DOHH2 (cell line): ENCODE data around the gene EML6.

Experiments used
- H3F3A ChIP-seq: fragments of 200-600 bp; sonication (generic), shearing (Covaris generic); 2 replicates; pipeline ENCODE4 v1.6.0; 2016; ENCODE audit warnings: antibody characterized with exemption, mild to moderate bottlenecking; ENCODE audit not compliant: control insufficient read depth, insufficient read depth
- H3K27ac ChIP-seq: fragments of 200-600 bp; sonication (generic); 2 replicates; pipeline ENCODE4 v1.5.1; 2014; ENCODE audit warnings: low read depth, mild to moderate bottlenecking, low read length, moderate library complexity
- H3K27me3 ChIP-seq: fragments of 200-600 bp; sonication (generic); 2 replicates; pipeline ENCODE4 v1.6.1; 2014; ENCODE audit warnings: mild to moderate bottlenecking, low read length, mixed read lengths; ENCODE audit not compliant: control insufficient read depth
- H3K36me3 ChIP-seq: fragments of 200-600 bp; sonication (generic); 2 replicates; pipeline ENCODE4 v1.6.1; 2014; ENCODE audit warnings: mild to moderate bottlenecking, low read length, moderate library complexity, mixed read lengths; ENCODE audit not compliant: control insufficient read depth
- H3K4me1 ChIP-seq: fragments of 200-600 bp; sonication (generic); 2 replicates; pipeline ENCODE4 v1.6.1; 2014; ENCODE audit warnings: mild to moderate bottlenecking, low read length, mixed read lengths; ENCODE audit not compliant: control insufficient read depth
- H3K4me2 ChIP-seq: fragments of 200-600 bp; sonication (generic); 2 replicates; pipeline ENCODE4 v1.6.0; 2014; ENCODE audit warnings: mild to moderate bottlenecking, low read length, moderate library complexity
- H3K4me3 ChIP-seq: fragments of 200-600 bp; sonication (generic); 2 replicates; pipeline ENCODE4 v1.5.1; 2014; ENCODE audit warnings: mild to moderate bottlenecking, low read length, mixed read lengths
- H3K79me2 ChIP-seq: fragments of 200-600 bp; sonication (generic); 2 replicates; pipeline ENCODE4 v1.6.1; 2014; ENCODE audit warnings: mild to moderate bottlenecking, low read length, mixed read lengths; ENCODE audit not compliant: control insufficient read depth
- H3K9me2 ChIP-seq: fragments of 200-600 bp; sonication (generic); replicated peaks from 2 replicates; pipeline ENCODE4 v1.6.1; 2014; ENCODE audit warnings: mild to moderate bottlenecking, low read length, mixed read lengths; ENCODE audit not compliant: control insufficient read depth
- H3K9me3 ChIP-seq: fragments of 200-600 bp; sonication (generic); 2 replicates; pipeline ENCODE4 v1.6.1; 2014; ENCODE audit warnings: antibody characterized with exemption, low read length, mixed read lengths; ENCODE audit not compliant: control insufficient read depth, insufficient read depth
- H4K20me1 ChIP-seq: fragments of 200-600 bp; sonication (generic); 2 replicates; pipeline ENCODE4 v1.6.0; 2014; ENCODE audit warnings: low read depth, mild to moderate bottlenecking, antibody characterized with exemption, low read length, moderate library complexity; ENCODE audit not compliant: control insufficient read depth, insufficient read depth
- EZH2phosphoT487 ChIP-seq: fragments of 200-600 bp; sonication (generic); IDR thresholded peaks from 2 replicates; pipeline ENCODE4 v1.6.1; 2017; ENCODE audit warnings: borderline replicate concordance, mild to moderate bottlenecking, antibody characterized with exemption, low read length, moderate library complexity, mixed read lengths
- TF ChIP-seq, protein P1 (sequence below): fragments of 200-600 bp; sonication (generic); IDR thresholded peaks from one replicate; pipeline ENCODE4 v1.5.1; 2014; ENCODE audit warnings: antibody characterized with exemption, mild to moderate bottlenecking, low read depth, low read length; ENCODE audit not compliant: poor library complexity, severe bottlenecking

Gene EML6

DNA sequence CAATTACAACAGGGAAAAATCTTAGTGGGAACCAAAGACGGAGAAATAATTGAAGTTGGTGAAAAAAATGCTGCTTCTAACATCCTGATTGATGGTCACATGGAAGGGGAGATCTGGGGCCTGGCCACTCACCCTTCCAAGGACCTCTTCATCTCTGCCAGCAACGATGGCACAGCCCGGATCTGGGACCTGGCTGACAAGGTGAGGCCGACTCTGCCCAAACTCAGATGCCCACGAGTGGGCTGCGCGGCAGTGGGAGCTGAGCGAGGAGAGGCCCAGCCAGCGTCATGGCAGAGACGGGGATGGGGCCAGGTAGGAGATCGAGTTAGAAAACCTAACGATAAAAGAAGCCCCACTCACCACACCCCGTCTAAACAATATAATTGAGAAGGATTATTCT is 239.0 kb downstream of the EML6 start:
- Histone ChIP-seq H3K9me3 (no peaks in the 10 kb centered on the region), H3K9me2 (no peaks in the 10 kb centered on the region), H3K27me3 (no peaks in the 10 kb centered on the region), H3K27ac (no peak overlapping the region), H3K36me3 (peaks cover 6% of the 10 kb centered on the region; the same call in 1 of the 2 replicates), H4K20me1 (no peaks in the 10 kb centered on the region), H3K4me3 (no peak overlapping the region), H3K4me2 (no peak overlapping the region), H3K79me2 (no peaks in the 10 kb centered on the region), H3F3A (no peaks in the 10 kb centered on the region), H3K4me1 (no peaks in the 10 kb centered on the region)
- TF ChIP-seq, protein P1, sequence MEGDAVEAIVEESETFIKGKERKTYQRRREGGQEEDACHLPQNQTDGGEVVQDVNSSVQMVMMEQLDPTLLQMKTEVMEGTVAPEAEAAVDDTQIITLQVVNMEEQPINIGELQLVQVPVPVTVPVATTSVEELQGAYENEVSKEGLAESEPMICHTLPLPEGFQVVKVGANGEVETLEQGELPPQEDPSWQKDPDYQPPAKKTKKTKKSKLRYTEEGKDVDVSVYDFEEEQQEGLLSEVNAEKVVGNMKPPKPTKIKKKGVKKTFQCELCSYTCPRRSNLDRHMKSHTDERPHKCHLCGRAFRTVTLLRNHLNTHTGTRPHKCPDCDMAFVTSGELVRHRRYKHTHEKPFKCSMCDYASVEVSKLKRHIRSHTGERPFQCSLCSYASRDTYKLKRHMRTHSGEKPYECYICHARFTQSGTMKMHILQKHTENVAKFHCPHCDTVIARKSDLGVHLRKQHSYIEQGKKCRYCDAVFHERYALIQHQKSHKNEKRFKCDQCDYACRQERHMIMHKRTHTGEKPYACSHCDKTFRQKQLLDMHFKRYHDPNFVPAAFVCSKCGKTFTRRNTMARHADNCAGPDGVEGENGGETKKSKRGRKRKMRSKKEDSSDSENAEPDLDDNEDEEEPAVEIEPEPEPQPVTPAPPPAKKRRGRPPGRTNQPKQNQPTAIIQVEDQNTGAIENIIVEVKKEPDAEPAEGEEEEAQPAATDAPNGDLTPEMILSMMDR = no peak
- no peak for TF ChIP-seq EZH2phosphoT487

DNA sequence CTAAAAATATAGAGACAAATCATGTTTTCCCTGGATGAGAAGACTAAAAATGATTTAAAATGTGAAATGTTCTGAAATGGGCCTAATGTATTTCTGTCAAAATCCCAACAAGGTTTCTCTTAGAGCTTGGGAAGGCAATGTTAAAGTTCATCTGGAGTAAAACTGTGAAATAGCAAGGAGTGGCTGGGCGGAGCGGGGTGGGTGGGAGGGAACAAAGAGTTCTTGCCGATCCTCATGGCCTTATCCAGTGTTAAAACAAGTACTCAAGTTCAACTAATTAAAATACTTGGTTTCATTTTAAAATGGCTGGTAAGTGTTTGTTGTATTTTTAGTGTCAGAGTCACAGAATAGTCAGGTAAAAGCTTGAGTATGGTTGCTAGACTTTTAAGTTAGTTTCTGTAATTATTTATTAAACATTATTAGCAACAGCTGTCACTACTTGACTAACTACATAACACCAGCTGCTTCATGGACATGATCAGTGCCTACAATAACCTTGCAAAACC is 239.5 kb downstream of the EML6 start:
- no peaks in the 10 kb centered on the region for H3K9me2 ChIP-seq
- no peak overlapping the region for H3K4me3 ChIP-seq
- no peaks in the 10 kb centered on the region for H3F3A ChIP-seq
- no peak overlapping the region for H3K4me2 ChIP-seq
- no peak for TF ChIP-seq EZH2phosphoT487
- TF ChIP-seq, protein P1 = no peak
- no peaks in the 10 kb centered on the region for H3K79me2 ChIP-seq
- no peak overlapping the region for H3K27ac ChIP-seq
- H4K20me1 ChIP-seq = no peaks in the 10 kb centered on the region
- no peaks in the 10 kb centered on the region for H3K4me1 ChIP-seq
- H3K36me3 ChIP-seq = peaks cover 6% of the 10 kb centered on the region; the same call in 1 of the 2 replicates
- no peaks in the 10 kb centered on the region for H3K9me3 ChIP-seq
- no peaks in the 10 kb centered on the region for H3K27me3 ChIP-seq

DNA sequence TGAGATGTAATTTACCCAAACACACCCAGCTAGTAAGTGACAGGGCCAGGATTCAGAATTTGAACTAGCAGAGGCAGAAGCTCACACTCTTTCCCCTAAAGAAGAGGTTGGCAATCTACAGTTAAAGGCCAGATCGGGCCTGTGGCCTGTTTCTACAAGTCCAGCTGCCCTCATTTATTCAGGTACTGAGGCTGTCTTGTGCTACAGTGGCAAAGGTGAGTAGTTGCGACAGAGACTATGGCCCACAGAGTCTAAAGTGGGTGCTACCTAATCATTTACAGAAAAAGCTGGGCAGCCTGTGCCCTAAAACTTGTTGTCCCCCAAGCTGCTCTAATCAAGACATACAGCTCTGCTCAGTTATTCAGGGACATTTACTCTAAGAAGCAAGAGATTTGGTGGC is 240.0 kb downstream of the EML6 start:
- H3K9me3 ChIP-seq = no peaks in the 10 kb centered on the region
- peaks cover 9% of the 10 kb centered on the region; the same call in 1 of the 2 replicates for H3K36me3 ChIP-seq
- H3K4me3 ChIP-seq = no peak overlapping the region
- H3K4me2 ChIP-seq = no peak overlapping the region
- no peaks in the 10 kb centered on the region for H3K79me2 ChIP-seq
- no peaks in the 10 kb centered on the region for H4K20me1 ChIP-seq
- no peak overlapping the region for H3K27ac ChIP-seq
- H3F3A ChIP-seq = no peaks in the 10 kb centered on the region
- H3K4me1 ChIP-seq = no peaks in the 10 kb centered on the region
- no peak for TF ChIP-seq EZH2phosphoT487
- TF ChIP-seq, protein P1 = no peak
- no peaks in the 10 kb centered on the region for H3K27me3 ChIP-seq
- no peaks in the 10 kb centered on the region for H3K9me2 ChIP-seq
